GM12878 (cell line): ENCODE measurements around the gene NANOS2. TPM values are rescaled to one million over a fixed set of nuclear protein-coding genes. Genes with fewer than 3 reads are reported as not detected.
A peak's percentile ranks its signal among the peaks of the same experiment; 100 is the strongest.

Experiments used
- BCL3 ChIP-seq: IDR thresholded peaks from 2 replicates; pipeline ENCODE4 v1.6.1; 2011; ENCODE audit warnings: borderline replicate concordance, low read depth, mild to moderate bottlenecking, moderate library complexity, low read length; ENCODE audit not compliant: insufficient read depth, poor library complexity, severe bottlenecking
- CBFB ChIP-seq: IDR thresholded peaks from 2 replicates; pipeline ENCODE4 v1.6.1; 2016; ENCODE audit warnings: antibody characterized with exemption, low read depth
- CBX5 ChIP-seq: sonication (generic); IDR thresholded peaks from 2 replicates; pipeline ENCODE4 v1.6.1; 2016; ENCODE audit warnings: low read depth, moderate library complexity, mild to moderate bottlenecking, inconsistent platforms
- CEBPZ ChIP-seq: fragments of 150-350 bp; IDR thresholded peaks from 2 replicates; pipeline ENCODE4 v1.6.1; 2016; ENCODE audit warnings: low read depth, low read length
- EED ChIP-seq: sonication (generic); IDR thresholded peaks from 2 replicates; pipeline ENCODE4 v1.6.1; 2016; ENCODE audit warnings: antibody characterized with exemption, low read depth
- KAT2A ChIP-seq: conservative IDR thresholded peaks from 2 replicates; pipeline ENCODE4 v1.6.1; 2011; ENCODE audit warnings: low read depth, low read length; ENCODE audit not compliant: control insufficient read depth
- KLF5 ChIP-seq: fragments of 450-650 bp; IDR thresholded peaks from 2 replicates; pipeline ENCODE4 v1.6.1; 2014; ENCODE audit warnings: mild to moderate bottlenecking; ENCODE audit not compliant: partially characterized antibody
- LARP7 ChIP-seq: fragments of 450-650 bp; IDR thresholded peaks from 2 replicates; pipeline ENCODE4 v1.6.1; 2017; ENCODE audit warnings: mild to moderate bottlenecking
- PKNOX1 ChIP-seq: fragments of 450-650 bp; IDR thresholded peaks from 2 replicates; pipeline ENCODE4 v1.6.1; 2016; ENCODE audit warnings: mild to moderate bottlenecking
- POU2F2 ChIP-seq: IDR thresholded peaks from 3 replicates; pipeline ENCODE4 v1.6.1; 2011; ENCODE audit warnings: low read depth, mild to moderate bottlenecking, low read length, borderline replicate concordance
- RUNX3 ChIP-seq: IDR thresholded peaks from 2 replicates; pipeline ENCODE4 v1.6.1; 2012; ENCODE audit warnings: low read length, inconsistent platforms
- SMAD5 ChIP-seq: IDR thresholded peaks from 2 replicates; pipeline ENCODE4 v1.6.1; 2016; ENCODE audit warnings: antibody characterized with exemption, low read depth
- SREBF1 ChIP-seq: IDR thresholded peaks from 2 replicates; pipeline ENCODE4 v1.6.1; 2012; ENCODE audit warnings: mild to moderate bottlenecking, low read length
- TCF3 ChIP-seq: IDR thresholded peaks from 2 replicates; pipeline ENCODE4 v1.6.1; 2012; ENCODE audit warnings: low read depth, mild to moderate bottlenecking, low read length, borderline replicate concordance; ENCODE audit not compliant: insufficient read depth
- ZBTB33 ChIP-seq: fragments of 450-650 bp; IDR thresholded peaks from 2 replicates; pipeline ENCODE4 v1.6.1; 2017; ENCODE audit warnings: mild to moderate bottlenecking
- ZBTB4 ChIP-seq: fragments of 450-650 bp; formaldehyde crosslinking; IDR thresholded peaks from 2 replicates; pipeline ENCODE4 v1.4.0; 2022; ENCODE audit warnings: mild to moderate bottlenecking, moderate library complexity
- ZNF207 ChIP-seq: fragments of 450-650 bp; IDR thresholded peaks from 2 replicates; pipeline ENCODE4 v1.6.1; 2014; ENCODE audit warnings: antibody characterized with exemption, mild to moderate bottlenecking, borderline replicate concordance
- ZSCAN29 ChIP-seq: fragments of 450-650 bp; IDR thresholded peaks from 2 replicates; pipeline ENCODE4 v1.6.1; 2017; ENCODE audit warnings: mild to moderate bottlenecking, moderate library complexity
- polyA plus RNA-seq, 11 experiments: library from polyadenylated mRNA; depleted of rRNA in 4 of 11; unstranded in 6 of 11; stranded (reverse) in 5 of 11; fragments of >200 nt; fragmentation: Nextera tagmentation in 4 of 11; fragmentation: Illumina TruSeq in 1 of 11; extraction: Ambion mirVana in 4 of 11; extraction: Trizol in 1 of 11; gene quantifications; 1 replicate in 1 of 11; 2 replicates in 10 of 11; pipeline versions ENCODE4 v1.2.1 to v1.2.3, GENCODE V29; 2011 to 2016; ENCODE audit warnings: inconsistent platforms in 2 of 11, missing spikeins in 2 of 11, low read depth in 1 of 11
- total RNA-seq, 4 experiments: library from RNA; depleted of rRNA in 3 of 4; stranded (reverse); fragments of >200 nt in 3 of 4; fragmentation: Illumina TruSeq in 1 of 4; extraction: Trizol in 1 of 4; gene quantifications; 2 replicates each; pipeline versions ENCODE4 v1.2.1 to v1.2.3, GENCODE V29; 2013 to 2021

Gene NANOS2
- total and polyA plus RNA-seq, 10 of the 15 experiments (the other 5 are each of a cell fraction or from before 2014, with no cell fraction given), result not detected

- TF ChIP-seq CBX5 (no peak), CBFB (0 out of 2 replicates have a peak, but pooled peaks have one; percentile 17), KAT2A (no peak), ZBTB4 (CRISPR knock-in tag) (no peak), ZNF207 (0 out of 2 replicates have a peak, but pooled peaks have one; percentile 30), RUNX3 (no peak; the same call in 1 of the 2 replicates), KLF5 (peak; percentile 36), SREBF1 (no peak), CEBPZ (no peak), PKNOX1 (0 out of 2 replicates have a peak, but pooled peaks have one; percentile 8), ZBTB33 (no peak), POU2F2 (no peak), ZSCAN29 (no peak), SMAD5 (no peak), LARP7 (no peak; the same call in 1 of the 2 replicates), BCL3 (no peak), TCF3 (no peak), EED (0 out of 2 replicates have a peak, but pooled peaks have one; percentile 25)
Measured at GRCh38 chr19:45902651-45903625, 11.6 kb downstream of the NANOS2 start (continued).
